ENCODE data around the gene PPA2. TPM values are rescaled to one million over a fixed set of nuclear protein-coding genes. Genes with fewer than 3 reads are reported as not detected.

PPA2 gene
- total and polyA plus RNA-seq, 8 donors = 75.3 to 102 (median 86.6) TPM

GRCh38 chr4:105392858-105393257 lies 81.0 kb downstream of the PPA2 start:
- H3K27ac ChIP-seq = no peak overlapping the region
- no peak overlapping the region for H3K4me3 ChIP-seq
- no peaks in the 10 kb centered on the region for H3K27me3 ChIP-seq
- H3K4me1 ChIP-seq = no peaks in the 10 kb centered on the region
- intact Hi-C loops (cut with DNase I) = no loop called here
- ATAC-seq = no peak
- H3K9me3 ChIP-seq = no peaks in the 10 kb centered on the region
- TF ChIP-seq CTCF (IDR thresholded peaks at IDR 0.05) = no peak
- DNase-seq = no peak
- H3K36me3 ChIP-seq = peaks cover 0 to 35% of the 10 kb centered on the region in 2 donors

GRCh38 chr4:105389167-105389566 lies 84.7 kb downstream of the PPA2 start:
- no peak for TF ChIP-seq CTCF (IDR thresholded peaks at IDR 0.05)
- H3K27me3 ChIP-seq = no peaks in the 10 kb centered on the region
- no peaks in the 10 kb centered on the region for H3K4me1 ChIP-seq
- intact Hi-C loops (cut with DNase I) = no loop called here
- H3K9me3 ChIP-seq = no peaks in the 10 kb centered on the region
- DNase-seq (no peak), ATAC-seq (no peak)
- no peak overlapping the region for H3K27ac ChIP-seq
- H3K4me3 ChIP-seq = no peak overlapping the region
- peaks cover 0 to 40% of the 10 kb centered on the region in 2 donors for H3K36me3 ChIP-seq

- H3K36me3 ChIP-seq = peaks cover 0 to 39% of the 10 kb centered on the region in 2 donors
- H3K9me3 ChIP-seq = no peaks in the 10 kb centered on the region
- no peak for TF ChIP-seq CTCF (IDR thresholded peaks at IDR 0.05)
- H3K4me3 ChIP-seq = no peak overlapping the region
- H3K27me3 ChIP-seq = no peaks in the 10 kb centered on the region
- ATAC-seq (no peak), DNase-seq (no peak)
- intact Hi-C loops (cut with DNase I) = no loop called here
- H3K27ac ChIP-seq = no peak overlapping the region
- H3K4me1 ChIP-seq = no peaks in the 10 kb centered on the region
Observed at GRCh38 chr4:105387466-105387865, 86.4 kb downstream of the PPA2 start.

GRCh38 chr4:105386012-105386411 lies 87.8 kb downstream of the PPA2 start:
- no peaks in the 10 kb centered on the region for H3K9me3 ChIP-seq
- intact Hi-C loops (cut with DNase I) = no loop called here
- H3K4me1 ChIP-seq = no peaks in the 10 kb centered on the region
- ATAC-seq (no peak), DNase-seq (no peak)
- no peak overlapping the region for H3K4me3 ChIP-seq
- H3K27ac ChIP-seq = no peak overlapping the region
- H3K36me3 ChIP-seq = peaks cover 0 to 39% of the 10 kb centered on the region in 2 donors
- TF ChIP-seq CTCF (IDR thresholded peaks at IDR 0.05) = no peak
- no peaks in the 10 kb centered on the region for H3K27me3 ChIP-seq

GRCh38 chr4:105374071-105374470 lies 99.8 kb downstream of the PPA2 start:
- Histone ChIP-seq H3K9me3 (no peaks in the 10 kb centered on the region), H3K4me1 (no peaks in the 10 kb centered on the region), H3K4me3 (no peak overlapping the region), H3K36me3 (peaks cover 0 to 21% of the 10 kb centered on the region in 2 donors), H3K27me3 (no peaks in the 10 kb centered on the region), H3K27ac (no peak overlapping the region)
- intact Hi-C loops (cut with DNase I) = no loop called here
- TF ChIP-seq CTCF (IDR thresholded peaks at IDR 0.05) = no peak
- ATAC-seq = no peak
- no peak for DNase-seq
